RWPE1 (cell line): ENCODE data around the gene SLC22A31.

Experiments used
- CTCF ChIA-PET: fragments of 350-600 bp; sonication (Branson Sonifier 250); formaldehyde crosslinking; extraction: SDS; loops from one replicate; lab custom pipeline; 2021; lab: Yijun Ruan, JAX
- POLR2A ChIA-PET: fragments of 400-600 bp; formaldehyde crosslinking; extraction: SDS; loops from one replicate; lab custom pipeline; 2020; ENCODE audit warnings: antibody characterized with exemption; ENCODE audit not compliant: low non-redundant PET; lab: Yijun Ruan, JAX
- DNase-seq: peaks from one replicate; pipeline ENCODE4 v3.0.0; 2012; ENCODE audit warnings: low spot score
- H3K27ac ChIP-seq: fragments of 450-650 bp; 2 replicates; pipeline ENCODE4 v1.5.1; 2017
- TF ChIP-seq, protein P1 (sequence below): fragments of 450-650 bp; conservative IDR thresholded peaks from 2 replicates; pipeline ENCODE4 v1.5.1; 2017; ENCODE audit warnings: low read depth, mild to moderate bottlenecking

The SLC22A31 gene

DNA sequence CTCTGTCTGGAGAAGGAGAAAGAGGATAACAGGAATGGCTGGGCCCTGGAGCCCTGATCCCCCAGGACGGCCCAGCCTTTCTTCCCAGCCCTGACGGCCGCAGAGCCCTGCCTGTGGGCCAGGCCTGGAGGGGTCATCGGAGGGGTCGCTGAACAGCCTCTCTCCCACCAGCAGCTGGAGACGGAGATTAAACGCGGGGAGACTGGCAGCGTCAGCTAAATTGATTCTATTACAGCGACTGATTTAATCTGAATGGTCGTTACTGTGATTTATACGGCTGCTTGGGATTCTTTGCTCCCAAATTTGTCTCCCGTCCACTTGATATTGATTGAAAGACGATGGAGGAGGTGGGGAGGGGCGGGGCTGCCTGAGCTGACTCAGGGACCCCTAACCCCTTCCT is 35.9 kb downstream of the SLC22A31 start:
- CTCF ChIA-PET: no interaction called here
- POLR2A ChIA-PET: no interaction called here
- no peak overlapping the region for H3K27ac ChIP-seq
- TF ChIP-seq, protein P1, sequence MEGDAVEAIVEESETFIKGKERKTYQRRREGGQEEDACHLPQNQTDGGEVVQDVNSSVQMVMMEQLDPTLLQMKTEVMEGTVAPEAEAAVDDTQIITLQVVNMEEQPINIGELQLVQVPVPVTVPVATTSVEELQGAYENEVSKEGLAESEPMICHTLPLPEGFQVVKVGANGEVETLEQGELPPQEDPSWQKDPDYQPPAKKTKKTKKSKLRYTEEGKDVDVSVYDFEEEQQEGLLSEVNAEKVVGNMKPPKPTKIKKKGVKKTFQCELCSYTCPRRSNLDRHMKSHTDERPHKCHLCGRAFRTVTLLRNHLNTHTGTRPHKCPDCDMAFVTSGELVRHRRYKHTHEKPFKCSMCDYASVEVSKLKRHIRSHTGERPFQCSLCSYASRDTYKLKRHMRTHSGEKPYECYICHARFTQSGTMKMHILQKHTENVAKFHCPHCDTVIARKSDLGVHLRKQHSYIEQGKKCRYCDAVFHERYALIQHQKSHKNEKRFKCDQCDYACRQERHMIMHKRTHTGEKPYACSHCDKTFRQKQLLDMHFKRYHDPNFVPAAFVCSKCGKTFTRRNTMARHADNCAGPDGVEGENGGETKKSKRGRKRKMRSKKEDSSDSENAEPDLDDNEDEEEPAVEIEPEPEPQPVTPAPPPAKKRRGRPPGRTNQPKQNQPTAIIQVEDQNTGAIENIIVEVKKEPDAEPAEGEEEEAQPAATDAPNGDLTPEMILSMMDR: no peak
- no peak for DNase-seq

DNA sequence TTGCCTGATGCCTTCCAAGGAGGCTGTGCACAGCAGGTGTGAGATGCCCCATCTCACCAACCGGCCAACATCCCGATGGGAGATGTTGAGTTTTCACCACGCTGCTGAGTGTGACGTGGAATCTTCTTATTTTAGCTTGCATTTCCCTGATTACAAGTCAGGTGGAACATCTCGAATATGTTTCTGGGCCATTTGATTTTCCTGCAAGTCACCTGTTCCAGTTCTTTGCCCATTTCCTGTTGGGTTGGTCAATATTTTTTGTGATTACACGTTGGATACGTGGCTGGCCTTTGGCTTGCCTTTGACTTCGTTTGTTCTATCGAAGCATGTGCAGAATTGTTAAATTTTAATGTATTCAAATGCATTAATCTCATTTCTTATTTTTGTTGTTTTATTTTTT is 37.0 kb downstream of the SLC22A31 start:
- POLR2A ChIA-PET: no interaction called here

DNA sequence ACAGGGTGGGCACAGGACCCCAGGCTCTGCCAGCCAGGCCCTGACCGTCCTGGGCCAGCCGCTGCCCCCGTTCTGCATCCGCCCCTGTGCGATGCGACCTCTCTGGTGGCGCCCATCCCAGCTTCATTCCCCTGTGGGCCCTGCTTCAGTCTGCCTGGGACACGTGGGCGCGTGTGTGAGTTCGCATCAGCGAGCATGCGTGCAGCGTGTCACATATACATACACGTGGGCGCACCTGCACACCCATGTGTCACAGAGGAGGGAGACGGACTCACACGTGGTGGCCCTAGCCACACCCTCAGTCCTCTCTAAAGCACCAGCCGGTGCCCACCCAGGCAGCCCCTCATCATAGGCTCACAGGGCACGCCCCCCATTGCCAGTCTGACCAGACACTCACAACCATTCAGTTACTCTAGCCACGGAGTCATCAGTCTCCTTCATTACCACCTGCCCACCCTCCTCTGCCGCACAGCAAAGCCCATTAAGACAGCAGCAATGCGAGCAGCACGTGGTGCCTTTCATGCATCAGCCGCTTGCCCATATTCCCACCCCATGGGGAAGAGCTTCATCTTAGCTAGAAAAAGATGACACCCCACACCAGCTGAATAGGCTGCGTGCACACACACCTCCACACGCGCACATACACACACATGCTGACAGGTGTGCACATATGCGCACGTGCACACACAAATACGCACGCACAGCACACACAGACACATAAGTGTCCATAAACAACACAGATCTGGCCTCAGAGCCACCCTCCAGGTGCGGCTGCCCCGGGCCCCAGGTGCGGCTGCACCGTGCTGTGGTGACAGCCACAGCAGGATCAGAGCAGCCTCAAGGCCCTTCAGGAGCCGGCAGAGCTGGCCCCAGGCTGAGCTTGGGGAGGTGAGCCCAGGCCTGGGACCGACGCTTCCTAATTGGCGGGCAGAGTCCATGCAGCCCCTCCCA is 38.3 kb downstream of the SLC22A31 start:
- H3K27ac ChIP-seq: no peak overlapping the region
- TF ChIP-seq, protein P1: no peak
- CTCF ChIA-PET: no interaction called here
- DNase-seq: no peak
- POLR2A ChIA-PET: no interaction called here

More for the DNA sequence above, 37.0 kb downstream of the SLC22A31 start:
- CTCF ChIA-PET: interaction anchor here (0.6 kb wide), 1 partner anchor 229 kb away, joined by 3 read pairs; no protein-coding TSS in a partner anchor
- TF ChIP-seq, protein P1: no peak
- DNase-seq: no peak
- H3K27ac ChIP-seq: no peak overlapping the region

DNA sequence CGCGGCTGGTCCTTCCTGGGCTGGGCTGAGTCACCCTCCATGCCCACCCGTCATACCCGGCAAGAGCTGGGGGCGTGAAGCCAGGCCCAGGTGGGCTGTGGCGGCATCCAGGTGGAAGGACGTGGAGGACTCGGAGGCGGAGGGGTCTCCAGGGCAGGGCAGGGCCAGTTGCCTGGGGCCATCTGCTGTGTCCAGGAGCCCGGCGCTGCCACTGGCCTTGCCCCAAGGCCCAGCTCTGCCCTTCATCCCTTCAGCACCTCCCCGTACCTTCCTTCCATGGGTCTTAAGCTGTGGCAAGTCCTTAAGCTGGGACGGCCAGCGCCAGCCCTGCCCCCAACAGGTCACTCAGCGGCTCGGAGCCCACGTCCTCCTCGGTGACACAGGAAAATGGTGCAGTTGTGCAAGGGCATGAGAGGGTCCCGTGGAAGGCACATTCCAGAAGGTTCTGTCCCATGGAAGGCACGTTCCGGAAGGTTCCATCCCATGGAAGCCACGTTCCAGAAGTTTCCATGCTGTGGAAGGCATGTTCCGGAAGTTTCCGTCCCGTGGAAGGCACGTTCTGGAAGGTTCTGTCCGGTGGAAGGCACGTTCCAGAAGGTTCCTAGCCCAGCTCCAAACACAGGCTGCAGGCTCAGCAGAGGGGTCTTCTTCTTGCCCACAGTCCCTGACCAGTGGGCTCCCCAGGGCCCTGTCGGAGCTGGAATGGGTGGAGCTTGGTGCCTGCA is 39.2 kb downstream of the SLC22A31 start:
- TF ChIP-seq, protein P1: no peak
- H3K27ac ChIP-seq: no peak overlapping the region
- ChIA-PET CTCF (interaction anchor here (0.6 kb wide), 1 partner anchor 346 kb away, joined by 4 read pairs; no protein-coding TSS in a partner anchor), POLR2A (no interaction called here)
- no peak for DNase-seq

DNA sequence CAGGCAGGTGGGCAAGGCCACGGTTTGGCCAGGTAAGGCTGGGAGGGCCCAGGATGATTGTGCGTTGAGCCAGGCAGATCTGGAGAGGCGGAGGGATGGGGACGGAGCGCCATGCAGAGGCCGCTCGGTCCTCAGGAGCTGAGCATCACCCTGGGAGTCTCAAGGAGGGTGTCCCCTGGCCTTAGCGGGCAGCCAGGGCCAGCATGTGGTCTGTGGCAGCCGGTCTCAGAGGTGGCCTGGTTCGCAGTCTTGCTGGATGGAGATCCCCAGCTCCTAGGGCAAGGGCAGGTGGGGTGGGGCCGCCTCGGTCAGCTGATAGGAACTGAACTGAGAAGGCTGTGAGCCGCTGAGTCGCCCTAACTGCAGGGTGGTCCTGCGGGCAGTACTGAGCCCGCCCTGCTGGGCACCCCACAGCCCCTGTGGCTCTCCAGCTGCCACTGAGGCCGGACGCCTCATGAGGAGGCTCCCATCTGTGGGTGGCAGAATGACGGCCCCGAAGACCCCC is 40.4 kb downstream of the SLC22A31 start:
- no peak for DNase-seq
- POLR2A ChIA-PET: no interaction called here
- no peak overlapping the region for H3K27ac ChIP-seq
- CTCF ChIA-PET: interaction anchor here (0.6 kb wide), 1 partner anchor 169 kb away, joined by 5 read pairs; no protein-coding TSS in a partner anchor
- TF ChIP-seq, protein P1: no peak

DNA sequence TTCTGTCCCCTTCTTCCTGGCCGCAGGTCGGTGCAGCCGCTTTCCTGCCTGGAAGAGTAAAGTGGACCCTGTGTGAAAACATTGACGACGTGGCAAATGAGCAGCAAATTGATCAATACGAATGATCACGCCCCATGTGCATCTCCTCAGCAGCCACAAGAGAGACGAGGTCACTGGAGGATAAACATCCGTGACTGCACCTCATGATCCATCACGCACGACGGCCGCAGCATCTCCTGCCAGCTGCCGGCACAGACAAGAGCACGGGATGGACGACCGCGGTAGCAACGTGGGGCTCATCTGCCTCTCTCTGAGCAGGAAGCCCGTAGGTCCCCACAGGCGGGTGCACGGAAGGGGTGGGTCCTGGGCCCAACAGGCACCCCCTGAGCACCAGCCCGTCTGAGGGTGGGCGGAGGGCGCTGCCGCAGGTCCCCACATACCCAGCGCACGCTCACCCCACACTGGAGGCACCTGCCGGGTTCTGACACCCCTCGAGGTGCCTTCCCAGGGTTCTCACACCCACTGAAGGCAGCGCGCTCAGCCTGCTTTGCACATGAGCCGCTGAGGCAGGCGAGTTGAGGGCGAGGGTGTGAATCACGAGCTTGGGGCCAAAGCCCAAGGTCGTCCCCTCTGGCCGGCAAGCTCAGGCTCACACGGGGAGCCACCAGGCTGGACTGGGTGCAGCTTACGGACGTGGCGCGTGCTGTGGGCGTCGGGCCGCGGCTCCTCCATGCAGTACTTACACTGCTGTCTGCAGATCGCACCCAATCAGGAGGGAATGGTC is 41.1 kb downstream of the SLC22A31 start:
- TF ChIP-seq, protein P1: no peak
- H3K27ac ChIP-seq: no peak overlapping the region
- ChIA-PET POLR2A (no interaction called here), CTCF (no interaction called here)
- DNase-seq: no peak
